ENCODE results near the gene TIMM17A. TPM values are rescaled to one million over a fixed set of nuclear protein-coding genes. Genes with fewer than 3 reads are reported as not detected.

TIMM17A gene
- 39.2 and 39.9 TPM in 2 replicates for total RNA-seq (2014; rRNA removed; shearing (Covaris generic))

- peak; percentile 97 for DNase-seq (ENCODE audit: low spot score)
Measured at GRCh38 chr1:201955009-201955728, at the start of gene TIMM17A. Gene TIMM17A (plus strand): TSS chr1:201955503. CDS start chr1:201955527, 24 bp downstream.

- no peak for DNase-seq (ENCODE audit: low spot score)
Measured at GRCh38 chr1:201906336-201906735, 49.0 kb upstream of the TIMM17A start.

GRCh38 chr1:201907621-201908020 lies 47.7 kb upstream of the TIMM17A start:
- DNase-seq (ENCODE audit: low spot score) = no peak

GRCh38 chr1:201911826-201912571 lies 43.3 kb upstream of the TIMM17A start:
- DNase-seq (ENCODE audit: low spot score) = no peak

- DNase-seq (ENCODE audit: low spot score) = peak; percentile 28
Measured at GRCh38 chr1:201912832-201913231, 42.5 kb upstream of the TIMM17A start.

GRCh38 chr1:201914456-201915235 lies 40.7 kb upstream of the TIMM17A start:
- no peak for DNase-seq (ENCODE audit: low spot score)

- no peak for DNase-seq (ENCODE audit: low spot score)
Measured at GRCh38 chr1:201916649-201917249, 38.6 kb upstream of the TIMM17A start.

- no peak for DNase-seq (ENCODE audit: low spot score)
Measured at GRCh38 chr1:201917362-201918033, 37.8 kb upstream of the TIMM17A start.

- no peak for DNase-seq (ENCODE audit: low spot score)
Measured at GRCh38 chr1:201918343-201918742, 37.0 kb upstream of the TIMM17A start.

GRCh38 chr1:201921952-201922558 lies 33.2 kb upstream of the TIMM17A start:
- no peak for DNase-seq (ENCODE audit: low spot score)

- no peak for DNase-seq (ENCODE audit: low spot score)
Measured at GRCh38 chr1:201925301-201925567, 30.1 kb upstream of the TIMM17A start.

GRCh38 chr1:201925981-201926645 lies 29.2 kb upstream of the TIMM17A start:
- no peak for DNase-seq (ENCODE audit: low spot score)

- no peak for DNase-seq (ENCODE audit: low spot score)
Measured at GRCh38 chr1:201928266-201928665, 27.0 kb upstream of the TIMM17A start.

GRCh38 chr1:201930137-201930536 lies 25.2 kb upstream of the TIMM17A start:
- DNase-seq (ENCODE audit: low spot score) = no peak

- no peak for DNase-seq (ENCODE audit: low spot score)
Measured at GRCh38 chr1:201930803-201931202, 24.5 kb upstream of the TIMM17A start.

GRCh38 chr1:201933840-201934430 lies 21.4 kb upstream of the TIMM17A start:
- DNase-seq (ENCODE audit: low spot score) = peak; percentile 15

GRCh38 chr1:201937624-201938213 lies 17.6 kb upstream of the TIMM17A start:
- DNase-seq (ENCODE audit: low spot score) = no peak

- no peak for DNase-seq (ENCODE audit: low spot score)
Measured at GRCh38 chr1:201938440-201939035, 16.8 kb upstream of the TIMM17A start.

- no peak for DNase-seq (ENCODE audit: low spot score)
Measured at GRCh38 chr1:201939148-201939547, 16.2 kb upstream of the TIMM17A start.

Measured in HT-29 (cell line).